Coronary artery (tissue), 2 donors: ENCODE data around the gene FBXO5.
A peak's percentile ranks its signal among the peaks of the same experiment; 100 is the strongest.

Experiments
- DNase-seq: peaks from one replicate; pipeline ENCODE4 v3.0.0-alpha.2; 2017; ENCODE audit warnings: low spot score
- H3K27ac ChIP-seq, 2 donors: fragments of 200-600 bp; sonication (generic); one replicate each; pipeline ENCODE4 v1.5.1; 2016 to 2019
- H3K4me3 ChIP-seq: fragments of 200-600 bp; sonication (generic); 2 replicates; pipeline ENCODE4 v1.5.1; 2016; ENCODE audit warnings: mild to moderate bottlenecking, moderate library complexity
- CTCF ChIP-seq: fragments of 200-600 bp; sonication (generic); IDR thresholded peaks from one replicate; pipeline ENCODE4 v1.5.1; 2019; ENCODE audit warnings: antibody characterized with exemption

The FBXO5 gene

GRCh38 chr6:152982904-152983636 is at the start of gene FBXO5:
FBXO5 (minus strand) TSS chr6:152983041; CDS start chr6:152982959, 82 bp downstream.
- H3K27ac ChIP-seq = peak within 1 kb of the TSS; percentile 87 to 93
- no peak for TF ChIP-seq CTCF
- DNase-seq = peak; percentile 98
- peak within 1 kb of the TSS; percentile 80 for H3K4me3 ChIP-seq

- Histone ChIP-seq H3K4me3 (no peak overlapping the region), H3K27ac (no peak overlapping the region)
- DNase-seq = no peak
- TF ChIP-seq CTCF = no peak
Measured at GRCh38 chr6:153032255-153032882, 49.5 kb upstream of the FBXO5 start.

GRCh38 chr6:153031335-153031955 is 48.6 kb upstream of the FBXO5 start:
- TF ChIP-seq CTCF = no peak
- Histone ChIP-seq H3K27ac (no peak overlapping the region), H3K4me3 (no peak overlapping the region)
- no peak for DNase-seq

GRCh38 chr6:153028963-153029362 is 46.1 kb upstream of the FBXO5 start:
- no peak overlapping the region for H3K4me3 ChIP-seq
- TF ChIP-seq CTCF = no peak
- no peak overlapping the region for H3K27ac ChIP-seq
- no peak for DNase-seq

- Histone ChIP-seq H3K27ac (no peak overlapping the region), H3K4me3 (no peak overlapping the region)
- no peak for DNase-seq
- no peak for TF ChIP-seq CTCF
Measured at GRCh38 chr6:153028286-153028685, 45.4 kb upstream of the FBXO5 start.

- Histone ChIP-seq H3K27ac (no peak overlapping the region), H3K4me3 (no peak overlapping the region)
- DNase-seq = no peak
- no peak for TF ChIP-seq CTCF
Measured at GRCh38 chr6:153027480-153027879, 44.6 kb upstream of the FBXO5 start.

GRCh38 chr6:153024709-153025017 is 41.8 kb upstream of the FBXO5 start:
- Histone ChIP-seq H3K27ac (no peak overlapping the region), H3K4me3 (no peak overlapping the region)
- no peak for TF ChIP-seq CTCF
- DNase-seq = no peak
